Mucosa of descending colon (tissue), 3 donors: Measurements from ENCODE around the gene CYP4F22. TPM values are rescaled to one million over a fixed set of nuclear protein-coding genes. Genes with fewer than 3 reads are reported as not detected.

Experiments
- ATAC-seq: fragments of 200-7000 bp; cut with Tn5 transposase; one replicate; pipeline ENCODE4 v1.9.1; 2020; ENCODE audit warnings: mild to moderate bottlenecking, moderate library complexity
- DNase-seq, 3 donors: peaks; one replicate each; pipeline ENCODE4 v3.0.0-alpha.2; 2020
- H3K36me3 ChIP-seq: fragments of 200-600 bp; one replicate; pipeline ENCODE4 v1.8.0; 2021; ENCODE audit warnings: low read depth, mild to moderate bottlenecking
- H3K4me1 ChIP-seq: fragments of 200-600 bp; one replicate; pipeline ENCODE4 v1.8.0; 2021; ENCODE audit warnings: low read depth, mild to moderate bottlenecking
- H3K4me3 ChIP-seq: fragments of 200-600 bp; one replicate; pipeline ENCODE4 v1.8.0; 2021; ENCODE audit warnings: mild to moderate bottlenecking
- H3K9me3 ChIP-seq: fragments of 200-600 bp; one replicate; pipeline ENCODE4 v1.8.0; 2021; ENCODE audit warnings: mild to moderate bottlenecking
- CTCF ChIP-seq: fragments of 200-600 bp; IDR thresholded peaks from one replicate; pipeline ENCODE4 v1.8.0; 2022; ENCODE audit warnings: antibody characterized with exemption, mild to moderate bottlenecking
- intact Hi-C, 2 donors: fragments of 100-400 bp; cut with DNase I in 1 of 2; cut with micrococcal nuclease in 1 of 2; formaldehyde crosslinking; loops; one replicate each; pipeline versions ENCODE4 v1.11.0 to v1.11.1; 2022; cut with DNase I, micrococcal nuclease
- total RNA-seq, 3 donors: library from RNA; stranded (reverse); fragmentation: NEBNext Ultra II Directional in 2 of 3; extraction: Animal tissue kit (Norgen Biotek cat#: 25700) in 2 of 3; gene quantifications; one replicate each; pipeline versions ENCODE4 v1.2.1 to v1.2.4, GENCODE V29; 2021 to 2023
- donor health status: DM: no; HTN: no; CAD: no; lungs with moderate emphysema.
- donor health status: DM: no; HTN: no; CAD: no.
- donor health status: DM: no; HTN: yes; CAD: no.

The CYP4F22 gene
- total RNA-seq, 3 donors from 2014 or later = 0.12 to 0.19 TPM; not detected in 1

DNA sequence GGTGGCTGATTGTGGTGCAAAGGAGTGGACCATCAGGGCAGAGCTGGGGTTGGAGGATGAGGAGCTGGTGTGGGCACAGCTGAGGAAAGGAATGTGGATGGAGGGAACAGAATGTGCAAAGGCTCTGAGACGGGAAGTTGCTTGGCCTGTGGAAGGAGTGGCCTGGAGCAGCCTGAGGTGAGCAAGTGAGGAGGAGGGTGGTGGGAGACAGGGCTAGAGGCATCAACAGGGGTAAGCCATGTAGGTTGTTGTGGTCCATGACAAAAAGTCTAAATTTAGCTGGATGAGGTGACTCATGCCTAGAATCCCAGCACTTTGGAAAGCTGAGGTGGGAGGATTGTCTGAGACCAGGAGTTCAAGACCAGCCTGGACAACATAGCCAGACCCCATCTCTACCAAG, 9.5 kb downstream of the CYP4F22 start:
- H3K4me3 ChIP-seq = no peak overlapping the region
- no peaks in the 10 kb centered on the region for H3K4me1 ChIP-seq
- no peaks in the 10 kb centered on the region for H3K36me3 ChIP-seq
- no peak for TF ChIP-seq CTCF
- no peak for DNase-seq
- no peak for ATAC-seq
- intact Hi-C loops = no loop called here
- H3K9me3 ChIP-seq = peaks cover 7% of the 10 kb centered on the region

DNA sequence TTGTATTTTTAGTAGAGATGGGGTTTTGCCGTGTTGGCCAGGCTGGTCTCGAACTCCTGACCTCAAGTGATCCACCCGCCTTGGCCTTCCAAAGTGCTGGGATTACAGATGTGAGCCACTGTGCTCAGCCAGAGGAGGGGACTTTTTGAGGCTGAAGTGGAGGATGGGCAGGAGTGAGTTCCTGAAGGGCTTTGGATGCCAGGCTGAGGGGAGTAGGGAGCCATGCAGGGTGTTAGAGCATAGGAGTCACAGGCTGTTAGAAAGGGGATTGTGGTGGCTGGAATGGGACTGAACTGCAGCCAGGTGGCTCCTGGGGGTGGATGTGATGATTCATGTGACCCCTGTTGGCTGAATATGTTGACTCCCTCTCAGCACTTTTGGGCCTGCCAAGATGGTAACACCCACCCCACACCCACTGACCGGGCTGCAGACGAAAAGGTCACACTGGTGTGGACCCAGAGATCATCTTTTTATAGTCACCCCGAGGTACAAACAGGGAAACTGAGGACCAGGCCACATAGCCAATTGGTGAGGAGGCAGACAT, 11.2 kb downstream of the CYP4F22 start:
- intact Hi-C loops = no loop called here
- no peak for ATAC-seq
- Histone ChIP-seq H3K4me3 (no peak overlapping the region), H3K9me3 (peaks cover 7% of the 10 kb centered on the region), H3K4me1 (no peaks in the 10 kb centered on the region), H3K36me3 (no peaks in the 10 kb centered on the region)
- no peak for DNase-seq
- no peak for TF ChIP-seq CTCF

GRCh38 chr19:15524781-15525180, 16.5 kb downstream of the CYP4F22 start:
- H3K4me3 ChIP-seq = no peak overlapping the region
- ATAC-seq (no peak), DNase-seq (no peak)
- intact Hi-C loops = no loop called here
- H3K4me1 ChIP-seq = no peaks in the 10 kb centered on the region
- no peaks in the 10 kb centered on the region for H3K9me3 ChIP-seq
- no peak for TF ChIP-seq CTCF
- H3K36me3 ChIP-seq = no peaks in the 10 kb centered on the region

GRCh38 chr19:15525291-15525690, 17.0 kb downstream of the CYP4F22 start:
- intact Hi-C loops = no loop called here
- H3K9me3 ChIP-seq = peaks cover 2% of the 10 kb centered on the region
- no peaks in the 10 kb centered on the region for H3K36me3 ChIP-seq
- DNase-seq (no peak), ATAC-seq (no peak)
- TF ChIP-seq CTCF = no peak
- no peaks in the 10 kb centered on the region for H3K4me1 ChIP-seq
- no peak overlapping the region for H3K4me3 ChIP-seq

- Histone ChIP-seq H3K9me3 (peaks cover 2% of the 10 kb centered on the region), H3K4me3 (no peak overlapping the region), H3K36me3 (no peaks in the 10 kb centered on the region), H3K4me1 (no peaks in the 10 kb centered on the region)
- DNase-seq = no peak
- no peak for TF ChIP-seq CTCF
- no peak for ATAC-seq
- intact Hi-C loops = no loop called here
Measured at GRCh38 chr19:15526408-15526807, 18.1 kb downstream of the CYP4F22 start.

GRCh38 chr19:15527705-15528104, 19.4 kb downstream of the CYP4F22 start:
- TF ChIP-seq CTCF = no peak

More at GRCh38 chr19:15527705-15528104, 19.4 kb downstream of the CYP4F22 start:
- Histone ChIP-seq H3K4me1 (no peaks in the 10 kb centered on the region), H3K36me3 (no peaks in the 10 kb centered on the region), H3K9me3 (peaks cover 2% of the 10 kb centered on the region), H3K4me3 (no peak overlapping the region)
- ATAC-seq (no peak), DNase-seq (no peak)
- intact Hi-C loops = no loop called here
